Neural cell (in vitro differentiated cells): ENCODE results near the gene SRSF12. TPM values are rescaled to one million over a fixed set of nuclear protein-coding genes. Genes with fewer than 3 reads are reported as not detected.

Source experiments
- H2AFZ ChIP-seq: fragments of 200-600, 300-800 bp; sonication (generic), shearing (Covaris generic); 2 replicates; pipeline ENCODE4 v1.6.0; 2014; ENCODE audit warnings: low read depth, mild to moderate bottlenecking, antibody characterized with exemption, low read length, moderate library complexity
- H3F3A ChIP-seq: fragments of 200-600 bp; shearing (Covaris generic); 2 replicates; pipeline ENCODE4 v1.6.1; 2016; ENCODE audit warnings: mild to moderate bottlenecking, moderate library complexity, mixed read lengths, antibody characterized with exemption, low read length; ENCODE audit not compliant: insufficient read depth, poor library complexity, severe bottlenecking
- H3K27ac ChIP-seq: fragments of 200-600, 300-800 bp; sonication (generic), shearing (Covaris generic); 2 replicates; pipeline ENCODE4 v1.5.1; 2014; ENCODE audit warnings: mild to moderate bottlenecking, low read length, moderate library complexity
- H3K27me3 ChIP-seq: fragments of 300-800, 200-600 bp; sonication (generic), shearing (Covaris generic); 2 replicates; pipeline ENCODE4 v1.6.0; 2014; ENCODE audit warnings: mild to moderate bottlenecking, low read depth, low read length, moderate library complexity; ENCODE audit not compliant: insufficient read depth
- H3K36me3 ChIP-seq: fragments of 300-800, 200-600 bp; sonication (generic), shearing (Covaris generic); 2 replicates; pipeline ENCODE4 v1.5.1; 2014; ENCODE audit warnings: mild to moderate bottlenecking, antibody characterized with exemption, low read length, moderate library complexity; ENCODE audit not compliant: insufficient read depth
- H3K4me2 ChIP-seq: fragments of 300-800, 200-600 bp; sonication (generic), shearing (Covaris generic); 2 replicates; pipeline ENCODE4 v1.6.0; 2014; ENCODE audit warnings: mild to moderate bottlenecking, low read length
- H3K4me3 ChIP-seq: fragments of 300-800, 200-600 bp; sonication (generic), shearing (Covaris generic); 2 replicates; pipeline ENCODE4 v1.5.1; 2014; ENCODE audit warnings: mild to moderate bottlenecking, low read length, moderate library complexity
- H3K79me2 ChIP-seq: fragments of 200-600 bp; shearing (Covaris generic); replicated peaks from 2 replicates; pipeline ENCODE4 v1.6.0; 2014; ENCODE audit warnings: mild to moderate bottlenecking, low read length, moderate library complexity; ENCODE audit not compliant: insufficient read depth
- H3K9ac ChIP-seq: fragments of 300-800, 200-600 bp; sonication (generic), shearing (Covaris generic); 2 replicates; pipeline ENCODE4 v1.6.1; 2016; ENCODE audit warnings: mild to moderate bottlenecking, low read length, mixed read lengths
- H3K9me2 ChIP-seq: fragments of 200-600 bp; shearing (Covaris generic); 2 replicates; pipeline ENCODE4 v1.6.1; 2016; ENCODE audit warnings: mild to moderate bottlenecking, low read length, mixed read lengths; ENCODE audit not compliant: insufficient read depth
- H3K9me3 ChIP-seq: fragments of 200-600, 300-800 bp; sonication (generic), shearing (Covaris generic); 2 replicates; pipeline ENCODE4 v1.6.1; 2016; ENCODE audit warnings: mild to moderate bottlenecking, mixed run types, low read length, moderate library complexity, mixed read lengths
- H4K20me1 ChIP-seq: fragments of 200-600 bp; shearing (Covaris generic); 2 replicates; pipeline ENCODE4 v1.6.1; 2016; ENCODE audit warnings: mild to moderate bottlenecking, mixed run types; ENCODE audit not compliant: insufficient read depth
- EP300 ChIP-seq: fragments of 450-650 bp; conservative IDR thresholded peaks from 2 replicates; pipeline ENCODE4 v1.6.1; 2014; ENCODE audit warnings: antibody characterized with exemption, mild to moderate bottlenecking, moderate library complexity; ENCODE audit not compliant: poor library complexity, severe bottlenecking
- EZH2 ChIP-seq: fragments of 200-600, 300-800 bp; shearing (Covaris generic), sonication (generic); IDR thresholded peaks from 2 replicates; pipeline ENCODE4 v1.6.1; 2014; ENCODE audit warnings: antibody characterized with exemption, low read length, borderline replicate concordance, mild to moderate bottlenecking; ENCODE audit not compliant: insufficient read depth, poor library complexity, severe bottlenecking
- MXI1 ChIP-seq: fragments of 450-650 bp; conservative IDR thresholded peaks from 2 replicates; pipeline ENCODE4 v1.6.1; 2014; ENCODE audit warnings: antibody characterized with exemption, mild to moderate bottlenecking; ENCODE audit not compliant: poor library complexity, severe bottlenecking
- POLR2AphosphoS5 ChIP-seq: IDR thresholded peaks from 2 replicates; pipeline ENCODE4 v1.6.1; 2012
- RAD21 ChIP-seq: fragments of 450-650 bp; conservative IDR thresholded peaks from 2 replicates; pipeline ENCODE4 v1.6.1; 2014; ENCODE audit warnings: antibody characterized with exemption, mild to moderate bottlenecking, moderate library complexity
- TAF1 ChIP-seq: IDR thresholded peaks from 2 replicates; pipeline ENCODE4 v1.6.1; 2012; ENCODE audit warnings: low read depth
- polyA plus RNA-seq: library from polyadenylated mRNA; depleted of rRNA; stranded (reverse); fragments of >200 nt; gene quantifications from 2 replicates; pipeline ENCODE4 v1.2.3, GENCODE V29; 2014
- TF ChIP-seq, protein P1 (sequence below): IDR thresholded peaks from 2 replicates; pipeline ENCODE4 v1.6.1; 2012; ENCODE audit warnings: borderline replicate concordance
- TF ChIP-seq, protein P2 (sequence below): fragments of 450-650 bp; IDR thresholded peaks from 2 replicates; pipeline ENCODE4 v1.5.1; 2014; ENCODE audit warnings: antibody characterized with exemption, mild to moderate bottlenecking, moderate library complexity; ENCODE audit not compliant: poor library complexity, severe bottlenecking

SRSF12 gene
- polyA plus RNA-seq, 1 donor from 2014 or later = 44.0 TPM

GRCh38 chr6:89161326-89162046 is 43.6 kb upstream of the SRSF12 start:
- no peak overlapping the region for H3K27ac ChIP-seq
- H3F3A ChIP-seq = no peaks in the 10 kb centered on the region
- H3K36me3 ChIP-seq = no peaks in the 10 kb centered on the region
- H3K4me2 ChIP-seq = no peak overlapping the region
- TF ChIP-seq EZH2 = no peak
- no peaks in the 10 kb centered on the region for H3K9me3 ChIP-seq
- no peaks in the 10 kb centered on the region for H3K27me3 ChIP-seq
- H4K20me1 ChIP-seq = no peaks in the 10 kb centered on the region
- H3K9ac ChIP-seq = no peak overlapping the region
- H3K9me2 ChIP-seq = no peaks in the 10 kb centered on the region
- H3K4me3 ChIP-seq = no peak overlapping the region
- H2AFZ ChIP-seq = no peak overlapping the region
- no peaks in the 10 kb centered on the region for H3K79me2 ChIP-seq

DNA sequence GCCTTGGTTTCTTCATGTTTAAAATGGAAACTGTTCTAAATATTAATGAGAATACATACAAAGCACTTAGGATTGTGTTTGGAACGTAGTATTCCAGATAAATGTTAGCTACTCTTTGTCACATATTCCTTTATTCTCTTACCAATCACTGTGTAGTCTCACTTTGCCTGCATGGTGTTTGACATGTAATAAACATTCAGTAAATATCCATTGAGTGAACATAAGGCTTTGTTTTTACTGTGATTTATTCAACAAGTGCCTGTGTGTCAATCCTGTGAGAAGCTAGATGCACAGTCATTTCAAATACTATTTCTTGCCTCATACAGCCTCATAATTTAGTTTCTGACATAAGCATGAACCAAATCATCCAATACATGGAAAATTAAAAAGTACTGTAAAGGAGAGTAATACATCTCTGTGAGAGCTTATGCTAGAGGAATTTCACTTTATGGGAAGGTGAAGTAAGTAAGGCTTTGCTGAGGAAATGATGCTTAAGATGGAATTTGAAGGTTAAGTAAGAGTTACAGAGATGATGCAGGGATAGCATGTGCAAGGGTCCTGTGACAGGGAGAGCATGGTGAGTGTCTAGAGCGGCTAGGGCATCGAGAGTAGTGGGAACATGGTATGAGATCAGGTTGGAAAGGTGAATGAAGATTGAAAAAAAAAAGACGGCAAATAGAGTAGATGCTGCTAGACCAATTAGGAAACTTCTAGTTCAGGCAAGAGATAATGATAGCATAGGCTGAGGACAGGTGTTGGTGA is 42.6 kb upstream of the SRSF12 start:
- Histone ChIP-seq H3K4me3 (no peak overlapping the region), H3K9me2 (no peaks in the 10 kb centered on the region), H3F3A (no peaks in the 10 kb centered on the region), H3K27me3 (no peaks in the 10 kb centered on the region), H3K9me3 (no peaks in the 10 kb centered on the region), H3K4me2 (no peak overlapping the region), H2AFZ (no peak overlapping the region), H4K20me1 (no peaks in the 10 kb centered on the region), H3K9ac (no peak overlapping the region), H3K79me2 (no peaks in the 10 kb centered on the region), H3K36me3 (no peaks in the 10 kb centered on the region), H3K27ac (no peak overlapping the region)
- TF ChIP-seq, protein P1, sequence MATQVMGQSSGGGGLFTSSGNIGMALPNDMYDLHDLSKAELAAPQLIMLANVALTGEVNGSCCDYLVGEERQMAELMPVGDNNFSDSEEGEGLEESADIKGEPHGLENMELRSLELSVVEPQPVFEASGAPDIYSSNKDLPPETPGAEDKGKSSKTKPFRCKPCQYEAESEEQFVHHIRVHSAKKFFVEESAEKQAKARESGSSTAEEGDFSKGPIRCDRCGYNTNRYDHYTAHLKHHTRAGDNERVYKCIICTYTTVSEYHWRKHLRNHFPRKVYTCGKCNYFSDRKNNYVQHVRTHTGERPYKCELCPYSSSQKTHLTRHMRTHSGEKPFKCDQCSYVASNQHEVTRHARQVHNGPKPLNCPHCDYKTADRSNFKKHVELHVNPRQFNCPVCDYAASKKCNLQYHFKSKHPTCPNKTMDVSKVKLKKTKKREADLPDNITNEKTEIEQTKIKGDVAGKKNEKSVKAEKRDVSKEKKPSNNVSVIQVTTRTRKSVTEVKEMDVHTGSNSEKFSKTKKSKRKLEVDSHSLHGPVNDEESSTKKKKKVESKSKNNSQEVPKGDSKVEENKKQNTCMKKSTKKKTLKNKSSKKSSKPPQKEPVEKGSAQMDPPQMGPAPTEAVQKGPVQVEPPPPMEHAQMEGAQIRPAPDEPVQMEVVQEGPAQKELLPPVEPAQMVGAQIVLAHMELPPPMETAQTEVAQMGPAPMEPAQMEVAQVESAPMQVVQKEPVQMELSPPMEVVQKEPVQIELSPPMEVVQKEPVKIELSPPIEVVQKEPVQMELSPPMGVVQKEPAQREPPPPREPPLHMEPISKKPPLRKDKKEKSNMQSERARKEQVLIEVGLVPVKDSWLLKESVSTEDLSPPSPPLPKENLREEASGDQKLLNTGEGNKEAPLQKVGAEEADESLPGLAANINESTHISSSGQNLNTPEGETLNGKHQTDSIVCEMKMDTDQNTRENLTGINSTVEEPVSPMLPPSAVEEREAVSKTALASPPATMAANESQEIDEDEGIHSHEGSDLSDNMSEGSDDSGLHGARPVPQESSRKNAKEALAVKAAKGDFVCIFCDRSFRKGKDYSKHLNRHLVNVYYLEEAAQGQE = no peak

- Histone ChIP-seq H3F3A (no peaks in the 10 kb centered on the region), H3K4me2 (no peak overlapping the region), H3K36me3 (no peaks in the 10 kb centered on the region), H3K9ac (no peak overlapping the region), H3K27ac (no peak overlapping the region), H3K79me2 (no peaks in the 10 kb centered on the region), H3K27me3 (no peaks in the 10 kb centered on the region), H4K20me1 (no peaks in the 10 kb centered on the region), H2AFZ (no peak overlapping the region), H3K9me2 (no peaks in the 10 kb centered on the region), H3K4me3 (no peak overlapping the region), H3K9me3 (no peaks in the 10 kb centered on the region)
- TF ChIP-seq MXI1 = no peak
- TF ChIP-seq RAD21 = no peak
- TF ChIP-seq EP300 = no peak
- TF ChIP-seq, protein P1 = no peak
- TF ChIP-seq EZH2 = no peak
- no peak for TF ChIP-seq TAF1
- TF ChIP-seq, protein P2, sequence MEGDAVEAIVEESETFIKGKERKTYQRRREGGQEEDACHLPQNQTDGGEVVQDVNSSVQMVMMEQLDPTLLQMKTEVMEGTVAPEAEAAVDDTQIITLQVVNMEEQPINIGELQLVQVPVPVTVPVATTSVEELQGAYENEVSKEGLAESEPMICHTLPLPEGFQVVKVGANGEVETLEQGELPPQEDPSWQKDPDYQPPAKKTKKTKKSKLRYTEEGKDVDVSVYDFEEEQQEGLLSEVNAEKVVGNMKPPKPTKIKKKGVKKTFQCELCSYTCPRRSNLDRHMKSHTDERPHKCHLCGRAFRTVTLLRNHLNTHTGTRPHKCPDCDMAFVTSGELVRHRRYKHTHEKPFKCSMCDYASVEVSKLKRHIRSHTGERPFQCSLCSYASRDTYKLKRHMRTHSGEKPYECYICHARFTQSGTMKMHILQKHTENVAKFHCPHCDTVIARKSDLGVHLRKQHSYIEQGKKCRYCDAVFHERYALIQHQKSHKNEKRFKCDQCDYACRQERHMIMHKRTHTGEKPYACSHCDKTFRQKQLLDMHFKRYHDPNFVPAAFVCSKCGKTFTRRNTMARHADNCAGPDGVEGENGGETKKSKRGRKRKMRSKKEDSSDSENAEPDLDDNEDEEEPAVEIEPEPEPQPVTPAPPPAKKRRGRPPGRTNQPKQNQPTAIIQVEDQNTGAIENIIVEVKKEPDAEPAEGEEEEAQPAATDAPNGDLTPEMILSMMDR = no peak
- no peak for TF ChIP-seq POLR2AphosphoS5
Measured at GRCh38 chr6:89154131-89154530, 36.3 kb upstream of the SRSF12 start.
